DLD1 (cell line): ENCODE results near the gene CDH1.

ENCODE experiments used
- in situ Hi-C: cut with HindIII; loops from 2 replicates; pipeline ENCODE4 v1.10.0; 2017; ENCODE audit warnings: low sequenced_read_pairs

The CDH1 gene

DNA sequence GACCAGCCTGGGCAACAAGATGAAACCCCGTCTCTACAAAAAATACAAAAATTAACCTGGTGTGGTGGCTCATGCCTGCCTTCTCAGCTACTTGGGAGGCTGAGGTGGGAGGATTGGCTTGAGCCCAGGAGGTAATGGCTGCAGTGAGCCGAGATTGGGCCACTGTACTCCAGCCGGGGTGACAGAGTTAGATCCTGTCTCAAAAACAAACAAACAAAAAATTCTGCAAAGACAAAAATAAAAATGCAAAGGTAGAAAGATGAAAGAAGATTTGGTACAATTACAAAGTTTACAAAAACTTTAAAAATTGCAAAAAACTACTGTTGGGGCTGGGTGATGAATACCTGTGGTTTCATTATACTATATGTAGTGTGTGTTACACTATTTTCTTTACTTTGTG lies 5.5 kb upstream of the CDH1 start:
- in situ Hi-C loops = no loop called here

DNA sequence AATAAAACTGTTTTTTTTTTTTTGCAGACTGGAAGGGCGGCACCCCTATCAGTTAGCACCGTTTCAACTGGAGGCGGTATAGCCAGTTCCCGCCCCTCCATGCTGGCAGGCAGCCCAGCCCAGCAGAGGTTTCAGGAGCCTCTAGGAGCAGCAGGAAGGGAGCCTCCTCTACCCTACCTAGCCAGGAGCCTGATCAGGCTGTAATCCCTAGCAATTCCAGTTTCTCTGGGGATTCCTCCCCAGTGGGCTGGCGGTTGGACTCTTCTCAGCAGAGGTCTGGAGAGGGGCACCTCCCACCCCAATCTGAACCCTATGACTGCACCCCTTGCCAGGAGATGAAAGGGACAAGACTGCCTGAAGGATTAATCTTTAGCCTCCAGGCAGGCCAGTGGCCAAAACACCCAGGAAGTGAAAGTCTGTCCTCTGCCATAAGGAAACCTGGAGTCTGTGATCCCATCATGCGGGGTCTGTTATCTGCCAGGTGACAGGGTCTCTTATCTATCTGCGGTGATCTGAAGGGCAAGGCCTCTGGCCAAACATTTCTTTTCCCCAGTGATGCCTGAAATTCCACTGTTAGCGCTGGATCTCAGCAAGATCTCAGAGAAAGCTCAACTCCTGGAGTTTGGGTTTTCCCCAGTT lies 4.9 kb upstream of the CDH1 start:
- in situ Hi-C loops = no loop called here

DNA sequence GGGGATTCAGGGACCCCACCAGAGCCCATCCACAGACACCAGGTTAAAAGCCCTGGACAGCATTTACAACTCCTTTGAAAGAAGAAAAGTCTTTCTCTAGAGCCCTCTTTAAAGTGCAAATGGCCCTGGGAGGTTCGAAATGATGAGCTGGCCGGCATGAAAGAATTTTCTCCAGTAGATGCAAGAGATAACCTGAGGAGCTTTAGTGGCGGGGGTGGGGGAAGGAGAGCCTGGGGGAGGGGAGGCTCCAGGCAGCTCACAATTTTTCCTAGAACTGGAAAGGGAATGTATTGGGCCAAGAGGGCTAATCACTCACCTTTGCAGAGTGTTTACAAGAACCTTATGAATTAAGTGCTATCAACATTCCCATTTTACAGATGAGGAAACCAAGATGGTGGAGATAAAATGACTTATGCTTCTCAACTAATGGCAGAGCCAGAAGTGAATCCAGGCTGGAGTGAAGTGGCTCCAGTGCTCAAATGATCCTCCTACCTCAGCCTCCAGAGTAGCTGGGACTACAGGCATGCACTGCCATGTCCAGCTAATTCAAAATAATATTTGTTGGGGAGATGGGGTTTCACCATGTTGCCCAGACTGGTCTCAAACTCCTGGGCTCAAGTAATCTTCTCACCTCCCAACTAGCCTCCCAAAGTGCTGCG lies 4.2 kb upstream of the CDH1 start:
- in situ Hi-C loops = no loop called here

DNA sequence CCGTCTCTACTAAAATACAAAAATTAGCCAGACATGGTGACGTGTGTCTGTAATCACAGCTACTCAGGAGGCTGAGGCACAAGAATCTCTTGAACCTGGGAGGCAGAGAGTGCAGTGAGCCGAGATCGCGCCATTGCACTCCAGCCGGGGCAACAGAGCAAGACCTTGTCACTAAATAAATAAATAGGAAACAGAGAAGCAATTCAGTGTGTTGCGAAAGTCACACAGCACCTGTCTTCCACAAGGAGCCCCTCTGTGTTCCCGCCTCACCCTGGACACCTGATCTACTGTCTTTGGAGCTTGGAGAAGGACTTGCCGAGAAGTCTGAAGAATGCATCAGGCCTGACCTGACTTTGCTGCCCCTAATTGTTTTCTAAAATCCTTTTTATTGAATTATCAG lies 3.5 kb upstream of the CDH1 start:
- in situ Hi-C loops = no loop called here

DNA sequence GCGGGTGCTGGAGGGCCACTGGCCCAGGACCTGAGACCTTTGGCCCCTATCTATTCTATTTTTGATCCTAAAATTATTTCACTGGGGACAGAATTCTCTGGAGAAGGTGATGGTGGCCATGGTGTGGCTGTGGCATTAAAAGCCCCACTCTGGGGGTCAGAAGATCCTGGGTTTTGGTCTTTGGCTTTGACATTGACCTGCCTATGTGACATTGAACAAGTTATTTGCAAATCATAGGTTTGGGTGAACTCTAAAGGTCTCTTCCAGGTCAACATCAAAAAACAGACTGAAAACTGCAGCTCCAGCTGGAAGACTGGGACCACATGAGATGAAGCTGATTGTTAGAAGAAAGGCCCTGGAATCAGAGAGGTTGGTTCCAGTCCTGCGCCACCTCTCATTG lies 2.3 kb upstream of the CDH1 start:
- in situ Hi-C loops = no loop called here

DNA sequence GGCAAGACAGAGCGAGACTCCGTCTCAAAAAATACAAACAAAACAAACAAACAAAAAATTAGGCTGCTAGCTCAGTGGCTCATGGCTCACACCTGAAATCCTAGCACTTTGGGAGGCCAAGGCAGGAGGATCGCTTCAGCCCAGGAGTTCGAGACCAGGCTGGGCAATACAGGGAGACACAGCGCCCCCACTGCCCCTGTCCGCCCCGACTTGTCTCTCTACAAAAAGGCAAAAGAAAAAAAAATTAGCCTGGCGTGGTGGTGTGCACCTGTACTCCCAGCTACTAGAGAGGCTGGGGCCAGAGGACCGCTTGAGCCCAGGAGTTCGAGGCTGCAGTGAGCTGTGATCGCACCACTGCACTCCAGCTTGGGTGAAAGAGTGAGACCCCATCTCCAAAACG lies 531 bp upstream of the CDH1 start:
- in situ Hi-C loops = no loop called here

DNA sequence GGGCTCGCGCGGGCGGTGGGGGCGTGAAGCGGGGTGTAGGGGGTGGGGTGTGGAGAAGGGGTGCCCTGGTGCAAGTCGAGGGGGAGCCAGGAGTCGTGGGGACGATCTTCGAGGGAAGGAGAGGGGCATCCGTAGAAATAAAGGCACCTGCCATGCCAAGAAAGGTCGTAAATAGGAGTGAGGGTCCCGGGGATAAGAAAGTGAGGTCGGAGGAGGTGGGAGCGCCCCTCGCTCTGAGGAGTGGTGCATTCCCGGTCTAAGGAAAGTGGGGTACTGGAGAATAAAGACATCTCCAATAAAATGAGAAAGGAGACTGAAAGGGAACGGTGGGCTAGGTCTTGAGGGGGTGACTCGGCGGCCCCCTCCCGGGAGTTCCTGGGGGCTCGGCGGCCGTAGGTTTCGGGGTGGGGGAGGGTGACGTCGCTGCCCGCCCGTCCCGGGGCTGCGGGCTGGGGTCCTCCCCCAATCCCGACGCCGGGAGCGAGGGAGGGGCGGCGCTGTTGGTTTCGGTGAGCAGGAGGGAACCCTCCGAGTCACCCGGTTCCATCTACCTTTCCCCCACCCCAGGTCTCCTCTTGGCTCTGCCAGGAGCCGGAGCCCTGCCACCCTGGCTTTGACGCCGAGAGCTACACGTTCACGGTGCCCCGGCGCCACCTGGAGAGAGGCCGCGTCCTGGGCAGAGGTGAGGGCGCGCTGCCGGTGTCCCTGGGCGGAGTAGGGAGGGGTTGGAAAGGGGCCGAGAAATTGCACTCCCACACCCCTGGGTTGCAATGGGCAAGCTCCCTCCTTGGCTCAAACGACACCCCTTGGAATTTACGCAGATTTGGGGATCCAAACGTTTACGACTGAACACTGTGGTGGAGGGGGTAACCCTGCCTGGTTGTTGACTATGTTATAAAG lies 888 bp downstream of the CDH1 start:
- in situ Hi-C loops = no loop called here

DNA sequence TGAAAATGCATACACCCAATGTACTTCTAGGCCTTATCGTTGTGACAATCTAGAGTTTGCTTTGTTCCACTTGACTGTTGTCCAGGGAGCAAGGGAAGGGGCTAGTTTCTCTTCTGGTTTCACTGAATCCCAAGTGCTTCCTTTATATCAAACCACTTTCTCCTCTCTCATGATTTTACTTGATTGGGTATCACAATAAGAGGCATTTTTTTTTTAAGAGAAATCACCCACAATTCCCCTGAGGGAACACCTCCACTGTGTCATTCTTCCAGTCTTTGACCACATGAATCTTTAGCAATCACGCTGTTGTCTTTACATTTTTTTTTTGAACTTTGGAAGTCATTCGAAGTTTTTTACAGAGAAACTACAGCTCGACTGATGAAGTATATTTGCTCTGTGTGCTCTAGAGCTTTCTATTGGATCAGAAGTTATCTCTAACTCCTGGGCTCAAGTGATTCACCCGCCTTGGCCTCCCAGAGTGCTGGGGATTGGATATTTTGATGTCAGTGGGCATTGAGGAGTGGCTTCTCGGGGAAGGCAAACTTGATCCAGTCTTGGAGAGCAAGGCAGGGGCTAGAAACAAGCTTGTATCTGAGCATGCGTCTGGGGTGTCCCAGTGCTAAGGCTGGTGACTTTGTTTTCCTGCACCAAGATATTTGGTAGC lies 3.0 kb downstream of the CDH1 start:
- in situ Hi-C loops = no loop called here

DNA sequence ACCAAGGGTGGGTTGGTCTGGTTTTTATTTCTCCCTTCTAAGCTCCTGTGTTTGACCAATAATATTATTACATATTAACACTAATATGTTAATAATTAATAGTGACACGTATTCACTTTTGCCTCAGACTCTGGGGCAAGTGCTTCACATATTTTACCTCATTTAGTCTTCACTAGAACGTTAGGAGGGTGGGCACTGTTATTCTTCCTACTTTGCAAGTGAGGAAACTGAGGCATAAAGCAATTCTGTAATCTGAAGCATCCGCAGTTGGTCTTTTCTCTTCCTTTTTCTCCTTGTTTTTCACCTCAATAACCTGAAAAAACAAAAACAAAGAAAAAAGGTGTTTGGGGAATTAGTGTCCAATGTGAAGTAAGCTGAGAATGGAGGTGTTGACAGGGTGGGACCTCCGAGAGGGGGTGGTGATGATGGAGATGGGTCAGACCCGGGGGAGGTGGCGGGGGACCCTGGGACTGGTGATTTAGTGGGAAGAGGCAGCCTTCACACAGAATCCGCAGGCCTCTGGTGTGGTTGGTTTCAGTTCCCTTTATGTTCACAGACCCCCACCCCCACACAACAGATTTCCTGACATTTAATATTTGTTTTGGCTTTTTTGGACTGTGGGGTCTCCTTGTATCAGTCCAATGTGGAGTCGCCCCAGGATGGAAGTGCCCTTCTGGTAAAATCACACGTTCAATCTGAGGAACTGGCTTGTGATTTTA lies 3.7 kb downstream of the CDH1 start:
- in situ Hi-C loops = no loop called here

DNA sequence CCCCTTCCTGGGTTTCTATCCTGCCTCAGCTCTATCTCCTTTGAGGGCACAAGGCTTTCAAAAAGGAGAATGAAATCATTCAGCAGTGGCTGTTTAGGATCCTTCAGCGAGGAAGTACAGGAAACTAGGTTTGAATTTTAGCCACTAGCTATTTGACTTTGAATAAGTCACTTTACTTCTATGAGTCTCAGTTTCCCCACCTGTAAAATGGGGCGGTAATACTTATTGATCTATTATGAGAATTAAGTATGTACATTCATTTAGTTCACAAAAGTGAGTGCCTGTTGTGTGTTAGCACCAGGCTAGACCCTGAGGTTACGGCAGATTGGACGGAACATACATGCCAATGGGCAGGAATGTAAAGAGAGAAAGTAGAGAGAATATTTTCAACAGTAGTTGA lies 6.6 kb downstream of the CDH1 start:
- in situ Hi-C loops = no loop called here

DNA sequence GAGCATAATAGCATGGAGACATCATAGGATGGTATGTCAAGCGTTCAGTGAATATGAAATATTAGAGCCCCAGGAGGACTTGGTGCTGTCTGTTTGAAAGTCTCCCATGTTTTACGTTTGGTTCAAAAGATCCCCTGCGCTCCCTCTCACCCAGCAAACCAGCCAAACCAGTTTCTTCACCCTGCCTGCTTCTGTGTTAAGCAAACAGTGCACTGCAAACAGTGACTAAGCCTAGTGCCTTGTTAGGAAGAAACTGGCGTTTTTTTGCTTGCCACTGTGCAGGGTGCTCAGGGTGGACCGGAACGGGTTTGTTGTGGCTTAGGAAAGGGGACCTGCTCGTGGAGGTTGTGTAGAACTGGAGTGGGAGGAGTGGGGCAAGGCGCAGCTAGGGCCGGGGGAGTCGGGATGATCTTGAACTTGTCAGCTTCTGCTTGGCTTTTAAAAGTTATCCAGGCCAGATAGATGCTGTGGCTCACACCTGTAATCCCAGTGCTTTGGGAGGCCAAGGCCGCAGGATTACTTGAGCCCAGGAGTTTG lies 7.7 kb downstream of the CDH1 start:
- in situ Hi-C loops = no loop called here

DNA sequence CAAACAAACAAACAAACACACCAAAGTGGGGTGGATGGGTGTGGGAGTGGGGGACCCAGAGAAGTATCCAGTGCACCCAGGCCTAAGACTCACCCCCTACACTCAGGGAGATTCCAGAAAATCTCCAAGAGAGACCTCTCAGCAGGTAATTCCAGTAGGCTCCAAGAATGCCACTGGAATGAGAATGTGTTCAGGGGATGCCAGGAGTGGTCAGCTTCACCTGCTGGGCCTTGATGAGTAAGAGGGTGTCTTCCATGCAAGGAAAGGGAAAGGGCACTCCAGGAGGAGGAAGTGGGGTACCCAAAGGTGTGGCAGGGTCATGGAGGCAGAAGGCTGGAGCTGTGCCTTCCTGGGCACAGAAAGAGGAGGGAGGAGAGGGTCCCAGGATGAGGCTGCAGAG lies 9.9 kb downstream of the CDH1 start:
- in situ Hi-C loops = no loop called here

DNA sequence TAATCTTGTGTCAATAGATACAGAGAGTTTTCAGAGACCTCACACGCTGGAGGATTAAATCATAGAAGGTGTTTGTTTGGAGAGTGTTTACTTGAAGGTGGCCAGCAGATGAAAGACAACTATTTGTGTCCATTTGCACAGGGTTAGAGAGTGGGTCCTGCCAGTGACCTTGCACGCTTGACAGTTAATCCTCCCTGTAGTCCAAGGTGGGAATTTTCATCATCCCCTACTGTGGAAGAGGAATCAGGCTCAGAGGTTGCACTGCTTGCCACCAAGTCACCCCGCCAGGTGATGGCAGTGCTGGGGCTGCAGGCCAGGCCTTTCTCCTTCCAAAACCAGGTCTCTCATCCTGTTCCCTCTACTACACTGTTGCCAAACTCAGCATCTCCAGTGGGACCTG lies 12.3 kb downstream of the CDH1 start:
- in situ Hi-C loops = no loop called here

DNA sequence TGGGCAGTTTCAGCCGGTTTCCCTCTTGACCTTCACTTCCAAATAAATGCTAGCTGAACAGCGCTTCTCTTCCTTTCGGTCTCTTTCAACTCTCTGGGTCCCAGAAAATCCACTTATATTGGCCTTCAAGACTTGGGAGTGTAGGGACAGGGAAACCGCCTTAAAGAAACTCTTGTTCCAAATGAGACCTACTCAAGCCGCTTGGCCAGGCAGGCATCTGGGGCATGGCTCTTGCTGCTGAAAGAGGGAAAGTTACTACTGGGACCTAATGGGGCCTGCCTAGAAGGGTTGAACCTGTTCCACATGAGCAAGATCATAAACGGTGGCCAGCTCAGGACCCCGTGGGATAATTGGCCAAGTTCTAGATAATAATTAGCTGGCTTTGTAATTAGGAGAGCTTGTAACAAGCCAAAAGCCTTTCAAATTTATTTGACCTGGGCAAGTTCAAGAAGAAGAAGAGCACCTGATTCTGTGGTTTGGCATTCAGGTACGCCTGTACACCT lies 13.2 kb downstream of the CDH1 start:
- in situ Hi-C loops = no loop called here

DNA sequence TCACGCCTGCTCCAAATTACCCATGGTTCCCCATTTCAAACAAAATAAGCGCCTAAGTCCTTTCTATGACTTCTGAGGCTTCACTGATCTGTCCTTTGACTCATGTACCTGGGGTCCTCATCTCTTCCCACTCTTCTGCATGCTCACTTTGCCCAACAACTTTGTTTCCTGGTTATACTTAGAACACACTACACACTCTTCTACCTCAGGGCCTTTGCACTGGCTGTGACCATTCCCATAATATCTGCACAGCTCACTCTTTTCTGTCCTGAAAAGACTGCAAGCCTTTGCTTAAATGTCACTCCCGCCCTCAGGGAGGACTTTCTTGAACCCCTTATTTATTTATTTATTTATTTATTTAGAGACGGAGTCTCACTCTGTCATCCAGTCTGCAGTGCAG lies 14.1 kb downstream of the CDH1 start:
- in situ Hi-C loops = no loop called here

DNA sequence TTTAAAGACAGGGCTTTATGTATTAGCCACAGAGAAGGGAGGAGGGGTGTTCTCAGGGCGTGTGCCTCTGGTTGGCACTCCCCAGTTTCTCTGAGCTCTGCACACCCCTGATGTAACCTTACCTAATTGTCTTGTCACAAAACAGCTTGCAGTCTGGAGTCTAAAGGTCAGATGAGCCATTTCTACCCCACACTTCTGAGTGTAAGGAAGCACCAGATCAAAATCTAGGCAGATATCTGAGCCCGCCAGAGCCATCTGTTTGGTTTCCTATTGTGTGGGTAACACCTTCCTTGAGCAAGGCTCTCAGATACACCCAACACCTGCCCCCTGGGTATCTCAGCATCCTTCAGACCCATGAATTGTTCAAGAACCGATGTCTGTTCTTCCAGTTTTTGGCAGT lies 15.5 kb downstream of the CDH1 start:
- in situ Hi-C loops = no loop called here

DNA sequence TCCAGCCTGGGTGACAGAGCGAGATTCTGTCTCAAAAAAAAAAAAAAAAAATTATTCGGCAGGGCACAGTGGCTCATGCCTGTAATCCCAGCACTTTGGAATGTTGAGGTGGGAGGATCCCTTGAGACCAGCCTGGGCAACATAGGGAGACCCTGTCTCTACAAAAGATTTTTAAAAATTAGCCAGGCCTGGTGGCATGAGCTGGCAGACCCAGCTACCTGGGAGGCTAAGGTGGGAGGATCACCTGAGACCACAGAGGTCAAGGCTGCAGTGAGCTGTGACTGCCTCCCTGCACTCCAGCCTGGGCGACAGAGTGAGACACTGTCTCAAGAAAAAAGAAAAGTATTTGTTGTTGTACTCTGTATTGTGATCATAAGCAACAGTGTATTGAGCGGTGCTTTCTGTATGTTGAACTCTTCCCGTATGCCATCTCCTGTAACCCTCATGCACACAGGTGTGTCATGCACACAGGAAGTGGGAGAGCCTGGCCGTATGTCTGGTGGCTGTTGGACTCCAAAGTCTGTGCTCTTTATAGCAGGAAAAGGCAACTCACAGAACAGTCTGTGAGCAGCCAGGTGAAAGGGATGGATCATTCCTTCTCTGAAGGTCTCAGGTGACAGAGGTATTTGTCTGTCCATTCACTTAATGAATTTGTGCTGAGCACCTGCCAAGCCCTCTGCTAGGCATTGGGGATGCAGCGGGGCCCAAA lies 17.1 kb downstream of the CDH1 start:
- in situ Hi-C loops = no loop called here

DNA sequence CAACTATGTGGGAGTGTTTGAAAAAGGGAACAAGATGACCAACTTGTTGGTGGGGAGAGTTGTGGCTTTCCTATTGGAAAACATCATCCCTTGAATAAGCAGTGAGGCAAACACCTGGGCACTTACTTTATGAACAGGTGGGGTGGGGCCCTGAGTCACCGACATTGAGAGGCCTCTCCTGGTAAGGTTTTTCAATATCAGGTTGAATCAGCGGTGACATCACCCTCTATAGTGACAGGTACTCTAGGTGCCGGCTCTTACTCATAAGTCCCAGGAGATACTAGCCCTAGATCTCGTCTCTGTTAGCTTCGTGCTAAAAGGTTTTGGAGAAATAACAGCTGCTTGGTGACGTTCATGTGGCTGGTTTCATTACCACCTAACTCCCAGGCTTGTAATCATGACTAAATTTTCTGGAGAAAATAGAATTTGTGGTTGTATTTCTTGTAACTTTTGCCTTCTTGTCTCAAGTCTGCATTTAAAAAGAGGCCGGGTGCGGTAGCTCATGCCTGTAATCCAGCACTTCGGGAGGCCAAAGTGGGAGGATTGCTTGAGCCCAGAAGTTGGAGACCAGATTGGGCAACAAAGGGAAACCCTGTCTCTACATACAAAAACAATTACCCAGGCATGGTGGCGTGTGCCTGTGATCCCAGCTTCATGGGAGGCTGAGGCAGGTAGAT lies 19.3 kb downstream of the CDH1 start:
- in situ Hi-C loops = no loop called here

DNA sequence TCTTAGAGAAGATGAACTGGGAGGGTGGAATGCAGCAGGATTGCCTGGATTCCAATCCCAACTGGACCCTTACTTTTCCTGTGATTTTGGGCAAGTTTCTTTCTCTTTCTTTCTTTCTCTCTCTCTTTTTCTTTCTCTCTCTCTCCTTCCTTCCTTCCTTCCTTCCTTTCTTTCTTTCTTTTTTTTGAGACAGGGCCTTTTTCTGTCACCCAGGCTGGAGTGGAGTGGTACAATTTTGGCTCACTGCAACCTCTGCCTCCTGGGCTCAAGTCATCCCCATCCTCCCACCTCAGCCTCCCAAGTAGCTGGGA lies 20.5 kb downstream of the CDH1 start:
- in situ Hi-C loops = no loop called here
